GM23248 (cell line): Measurements from ENCODE around the gene CALHM3.

ENCODE experiments used
- EZH2 ChIP-seq: fragments of 200-600 bp; sonication (generic); IDR thresholded peaks from 2 replicates; pipeline ENCODE4 v1.6.1; 2018; ENCODE audit warnings: antibody characterized with exemption, mild to moderate bottlenecking; ENCODE audit not compliant: insufficient read depth, poor library complexity, severe bottlenecking
- EZH2phosphoT487 ChIP-seq: fragments of 200-600 bp; sonication (generic); IDR thresholded peaks from 2 replicates; pipeline ENCODE4 v1.6.1; 2018; ENCODE audit warnings: antibody characterized with exemption, moderate library complexity, mild to moderate bottlenecking, low read depth; ENCODE audit not compliant: insufficient read depth

DNA sequence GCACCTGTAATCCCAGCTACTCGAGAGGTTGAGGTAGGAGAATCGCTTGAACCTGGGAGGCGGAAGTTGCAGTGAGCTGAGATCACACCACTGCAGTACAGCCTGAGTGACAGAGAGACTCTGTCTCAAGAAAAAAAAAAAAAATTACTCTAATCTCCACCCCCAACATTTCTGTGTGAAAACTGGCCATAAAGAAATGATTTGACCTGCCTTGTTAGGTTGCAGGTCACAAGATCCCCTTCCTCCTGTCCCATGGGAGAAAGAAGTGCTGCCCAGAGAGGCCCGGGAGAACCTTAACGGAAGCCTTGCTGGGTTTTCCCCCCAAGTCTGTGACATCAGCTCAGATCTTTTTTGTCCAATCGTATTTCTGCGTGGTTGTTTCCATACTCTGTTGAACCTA lies 11.6 kb downstream of the CALHM3 start:
- TF ChIP-seq EZH2 (no peak), EZH2phosphoT487 (no peak)
